ENCODE data around the gene JRKL. TPM values are rescaled to one million over a fixed set of nuclear protein-coding genes. Genes with fewer than 3 reads are reported as not detected.
"Not testable (repeated sequence)": the region's sequence is repeated elsewhere in the genome, so short reads cannot be mapped to it uniquely, and the experiment has no call there.

Gene JRKL
- total RNA-seq, 4 donors from 2014 or later, result 1.1 to 210 (median 8.2) TPM

- no peak overlapping the region for H3K27ac ChIP-seq
- DNase-seq, result no peak
- H3K4me1 ChIP-seq, result no peaks in the 10 kb centered on the region
- no peaks in the 10 kb centered on the region for H3K36me3 ChIP-seq
- no peak overlapping the region for H3K4me3 ChIP-seq
- intact Hi-C loops (cut with DNase I; ENCODE audit: low total_unique reads) (no loop called here), in situ Hi-C loops (cut with MboI; ENCODE audit: low pct_ligation_motif_present in 1 of 4, low pct_unique_long_range_greater_than_20kb in 1 of 4, low sequenced_read_pairs in 3 of 4) (loop anchor here in 1 of 4 donors (25.0 kb wide), 1 partner anchor 1268 kb away; no protein-coding TSS in a partner anchor)
- 65 to 88% methylated on average over 3 of the region's 3 CpGs for WGBS, 2 donors (ENCODE audit: low coverage in 1 of 2)
- peaks cover 0 to 7% of the 10 kb centered on the region in 2 donors for H3K9me3 ChIP-seq
- H3K27me3 ChIP-seq, result peaks cover 41% of the 10 kb centered on the region
- no peak for TF ChIP-seq EP300 (IDR thresholded peaks at IDR 0.05; ENCODE audit: low read depth)
- TF ChIP-seq, protein P1, sequence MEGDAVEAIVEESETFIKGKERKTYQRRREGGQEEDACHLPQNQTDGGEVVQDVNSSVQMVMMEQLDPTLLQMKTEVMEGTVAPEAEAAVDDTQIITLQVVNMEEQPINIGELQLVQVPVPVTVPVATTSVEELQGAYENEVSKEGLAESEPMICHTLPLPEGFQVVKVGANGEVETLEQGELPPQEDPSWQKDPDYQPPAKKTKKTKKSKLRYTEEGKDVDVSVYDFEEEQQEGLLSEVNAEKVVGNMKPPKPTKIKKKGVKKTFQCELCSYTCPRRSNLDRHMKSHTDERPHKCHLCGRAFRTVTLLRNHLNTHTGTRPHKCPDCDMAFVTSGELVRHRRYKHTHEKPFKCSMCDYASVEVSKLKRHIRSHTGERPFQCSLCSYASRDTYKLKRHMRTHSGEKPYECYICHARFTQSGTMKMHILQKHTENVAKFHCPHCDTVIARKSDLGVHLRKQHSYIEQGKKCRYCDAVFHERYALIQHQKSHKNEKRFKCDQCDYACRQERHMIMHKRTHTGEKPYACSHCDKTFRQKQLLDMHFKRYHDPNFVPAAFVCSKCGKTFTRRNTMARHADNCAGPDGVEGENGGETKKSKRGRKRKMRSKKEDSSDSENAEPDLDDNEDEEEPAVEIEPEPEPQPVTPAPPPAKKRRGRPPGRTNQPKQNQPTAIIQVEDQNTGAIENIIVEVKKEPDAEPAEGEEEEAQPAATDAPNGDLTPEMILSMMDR (IDR thresholded peaks at IDR 0.05), result no peak
- no peak for TF ChIP-seq POLR2A (IDR thresholded peaks at IDR 0.05)
- TF ChIP-seq POLR2AphosphoS5 (IDR thresholded peaks at IDR 0.05), result no peak
These were observed 40.9 kb downstream of the JRKL start for GRCh38 chr11:96430668-96431067.

DNA sequence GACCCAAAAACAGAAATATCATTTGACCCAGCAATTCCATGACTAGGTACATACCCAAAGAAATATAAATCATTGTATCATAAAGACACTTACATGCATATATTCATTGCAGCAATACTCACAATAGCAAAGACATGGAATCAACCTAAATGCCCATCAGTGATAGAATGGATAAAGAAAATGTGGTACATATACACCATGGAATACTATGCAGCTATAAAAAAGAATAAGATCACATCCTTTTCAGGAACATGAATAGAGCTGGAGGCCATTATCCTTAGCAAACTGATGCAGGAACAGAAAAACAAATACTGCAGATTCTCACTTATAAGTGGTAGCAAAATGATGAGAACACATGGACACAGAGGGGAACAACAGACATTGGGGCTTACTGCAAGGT is 42.8 kb downstream of the JRKL start:
- peaks cover 27% of the 10 kb centered on the region for H3K27me3 ChIP-seq
- H3K36me3 ChIP-seq; H3K4me3 ChIP-seq; H3K4me1 ChIP-seq; DNase-seq; H3K27ac ChIP-seq; intact Hi-C loops (cut with DNase I; ENCODE audit: low total_unique reads); H3K9me3 ChIP-seq: not testable (repeated sequence)
- in situ Hi-C loops (cut with MboI; ENCODE audit: low pct_ligation_motif_present in 1 of 4, low pct_unique_long_range_greater_than_20kb in 1 of 4, low sequenced_read_pairs in 3 of 4), result loop anchor here in 1 of 4 donors (25.0 kb wide), 1 partner anchor 1270 kb away; no protein-coding TSS in a partner anchor

Small RNA genes lying within 50 kb of the gene (small RNA-seq; reads per million reads assigned to genes)
- 0 reads per million in 4 donors for gene MIR1260B

Other genes with a start within 250 kb of the JRKL start
- 10 to 100 TPM; 15.9 to 31.9 (median 24.9) TPM for gene MAML2, start 46.8 kb upstream of the JRKL start, total RNA-seq
- 10 to 100 TPM in 3 of 4 donors, 1 to 10 TPM in 1; 9.6 to 41.1 (median 23.8) TPM for gene CCDC82, start 101 bp upstream of the JRKL start, total RNA-seq